ENCODE measurements around the gene FIGNL1. TPM values are rescaled to one million over a fixed set of nuclear protein-coding genes. Genes with fewer than 3 reads are reported as not detected.

Gene FIGNL1
- total and polyA plus RNA-seq, 2 experiments from 2014 or later = 3.3 to 7.9 TPM

DNA sequence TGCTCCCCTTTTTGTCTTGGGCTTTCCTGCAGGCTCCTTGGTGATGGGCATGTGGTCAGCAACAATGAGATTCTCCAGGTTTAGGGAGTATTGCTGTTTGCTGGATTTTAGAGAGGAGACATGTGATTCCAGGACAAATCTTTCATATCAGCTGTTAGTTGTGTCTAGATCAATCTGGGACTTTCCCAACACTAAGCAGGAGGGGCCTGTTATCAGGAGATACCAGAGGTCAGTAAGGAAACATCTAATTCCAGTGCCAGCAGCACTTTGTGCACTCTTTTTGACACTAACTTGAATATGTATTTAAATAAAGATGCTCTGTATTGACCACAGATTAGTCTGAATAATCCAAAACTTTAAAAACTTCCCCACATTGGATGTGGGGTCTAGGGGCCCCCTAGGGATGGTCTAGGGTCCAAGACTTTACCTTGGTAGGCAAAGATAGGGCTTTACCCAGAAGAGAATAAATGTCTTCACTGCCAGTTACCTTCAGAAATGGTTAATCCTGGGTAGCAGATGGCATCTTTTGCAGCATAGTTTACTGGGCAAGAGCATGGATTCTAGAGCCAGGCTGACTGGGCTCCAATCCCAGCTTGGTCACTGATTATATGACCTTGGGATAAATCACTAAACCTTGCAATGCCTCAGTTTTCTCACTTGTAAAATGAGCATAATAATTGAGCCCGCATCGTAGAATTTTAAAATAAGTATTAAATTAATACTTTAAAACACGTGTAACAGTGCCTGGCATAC lies 6.4 kb upstream of the FIGNL1 start:
- Histone ChIP-seq H3K4me1 (ENCODE audit: low read depth) (no peaks in the 10 kb centered on the region), H3K4me3 (no peak overlapping the region), H3K27ac (no peak overlapping the region), H3K9me3 (ENCODE audit: low read depth) (no peaks in the 10 kb centered on the region), H3K36me3 (no peaks in the 10 kb centered on the region), H3K27me3 (peaks cover 7% of the 10 kb centered on the region)
- TF ChIP-seq, protein P1, sequence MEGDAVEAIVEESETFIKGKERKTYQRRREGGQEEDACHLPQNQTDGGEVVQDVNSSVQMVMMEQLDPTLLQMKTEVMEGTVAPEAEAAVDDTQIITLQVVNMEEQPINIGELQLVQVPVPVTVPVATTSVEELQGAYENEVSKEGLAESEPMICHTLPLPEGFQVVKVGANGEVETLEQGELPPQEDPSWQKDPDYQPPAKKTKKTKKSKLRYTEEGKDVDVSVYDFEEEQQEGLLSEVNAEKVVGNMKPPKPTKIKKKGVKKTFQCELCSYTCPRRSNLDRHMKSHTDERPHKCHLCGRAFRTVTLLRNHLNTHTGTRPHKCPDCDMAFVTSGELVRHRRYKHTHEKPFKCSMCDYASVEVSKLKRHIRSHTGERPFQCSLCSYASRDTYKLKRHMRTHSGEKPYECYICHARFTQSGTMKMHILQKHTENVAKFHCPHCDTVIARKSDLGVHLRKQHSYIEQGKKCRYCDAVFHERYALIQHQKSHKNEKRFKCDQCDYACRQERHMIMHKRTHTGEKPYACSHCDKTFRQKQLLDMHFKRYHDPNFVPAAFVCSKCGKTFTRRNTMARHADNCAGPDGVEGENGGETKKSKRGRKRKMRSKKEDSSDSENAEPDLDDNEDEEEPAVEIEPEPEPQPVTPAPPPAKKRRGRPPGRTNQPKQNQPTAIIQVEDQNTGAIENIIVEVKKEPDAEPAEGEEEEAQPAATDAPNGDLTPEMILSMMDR (IDR thresholded peaks at IDR 0.05; ENCODE audit: low read depth, low read length) = no peak
- no peak for DNase-seq (ENCODE audit: low read depth in 1 of 2, low spot score in 1 of 2)

DNA sequence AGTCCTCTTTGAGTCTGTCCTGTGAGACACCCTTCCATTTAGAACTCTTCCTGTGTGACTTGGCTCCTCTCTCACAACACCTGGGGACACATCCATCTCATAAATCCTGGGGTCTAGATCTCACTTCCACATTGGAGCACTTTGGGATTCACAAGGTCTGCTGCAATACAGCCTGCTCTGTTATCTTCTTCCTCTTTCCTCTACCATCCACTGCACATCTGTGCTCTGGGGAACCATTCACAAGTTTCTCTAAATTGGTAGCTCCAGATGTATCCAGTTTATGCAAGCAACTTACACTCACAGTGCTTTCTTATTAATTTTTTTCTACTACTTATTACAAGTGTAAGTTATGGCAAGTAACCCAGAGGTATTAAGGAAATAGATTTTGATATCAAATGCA lies 5.5 kb upstream of the FIGNL1 start:
- Histone ChIP-seq H3K27me3 (peaks cover 7% of the 10 kb centered on the region), H3K4me3 (no peak overlapping the region), H3K27ac (no peak overlapping the region), H3K36me3 (no peaks in the 10 kb centered on the region), H3K9me3 (ENCODE audit: low read depth) (no peaks in the 10 kb centered on the region), H3K4me1 (ENCODE audit: low read depth) (no peaks in the 10 kb centered on the region)
- no peak for DNase-seq (ENCODE audit: low read depth in 1 of 2, low spot score in 1 of 2)
- TF ChIP-seq, protein P1 (IDR thresholded peaks at IDR 0.05; ENCODE audit: low read depth, low read length) = no peak

DNA sequence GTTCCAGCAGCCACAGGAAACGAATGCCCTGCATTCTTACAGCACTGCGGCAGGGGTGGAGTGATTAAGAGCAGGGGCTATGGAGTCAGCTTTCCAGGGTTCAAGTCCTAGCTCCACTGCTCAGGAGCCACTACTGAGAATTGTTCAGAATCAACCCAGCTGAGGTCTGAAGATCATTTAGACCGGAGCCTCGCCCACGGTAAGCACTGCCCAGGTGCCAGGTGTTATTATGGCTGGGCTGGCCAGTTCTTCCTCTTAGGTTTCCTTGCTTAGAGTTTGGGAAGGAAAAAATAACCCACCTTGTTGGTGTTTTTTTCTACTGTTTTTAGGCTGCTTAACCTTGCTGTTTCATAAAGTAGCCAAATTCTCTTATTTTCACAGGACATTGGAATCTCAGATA lies 4.8 kb upstream of the FIGNL1 start:
- Histone ChIP-seq H3K27ac (no peak overlapping the region), H3K9me3 (ENCODE audit: low read depth) (no peaks in the 10 kb centered on the region), H3K36me3 (no peaks in the 10 kb centered on the region), H3K4me1 (ENCODE audit: low read depth) (no peaks in the 10 kb centered on the region), H3K27me3 (peaks cover 7% of the 10 kb centered on the region), H3K4me3 (no peak overlapping the region)
- DNase-seq (ENCODE audit: low read depth in 1 of 2, low spot score in 1 of 2) = no peak
- TF ChIP-seq, protein P1 (IDR thresholded peaks at IDR 0.05; ENCODE audit: low read depth, low read length) = no peak

DNA sequence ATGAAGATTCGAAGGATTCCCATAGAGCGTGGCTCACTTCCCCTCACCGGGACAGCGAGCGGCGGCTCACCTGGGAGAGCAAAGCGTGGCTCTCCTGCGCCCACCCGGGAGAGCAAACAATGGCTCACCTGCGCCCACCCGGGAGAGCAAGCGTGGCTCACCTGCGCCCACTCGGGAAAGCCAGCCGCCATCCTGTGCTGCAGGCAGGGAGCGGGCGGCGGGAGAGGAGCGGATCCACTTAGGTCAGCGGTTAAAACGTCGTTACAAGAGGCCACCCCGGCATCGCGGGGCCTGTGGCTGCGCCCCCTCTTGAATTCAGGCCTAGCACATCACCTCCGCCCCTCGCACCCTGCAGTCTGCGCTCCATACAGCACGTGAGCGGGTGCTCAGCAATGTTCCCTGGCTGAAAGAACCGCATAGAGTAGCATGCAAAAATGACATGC lies 461 bp upstream of the FIGNL1 start:
- Histone ChIP-seq H3K27ac (no peak overlapping the region), H3K36me3 (no peaks in the 10 kb centered on the region), H3K27me3 (peaks cover 7% of the 10 kb centered on the region), H3K4me1 (ENCODE audit: low read depth) (no peaks in the 10 kb centered on the region), H3K4me3 (peak overlapping the region; percentile 58), H3K9me3 (ENCODE audit: low read depth) (no peaks in the 10 kb centered on the region)
- DNase-seq (ENCODE audit: low read depth in 1 of 2, low spot score in 1 of 2) = peak in 1 of 2 donors; percentile 10
- TF ChIP-seq, protein P1 (IDR thresholded peaks at IDR 0.05; ENCODE audit: low read depth, low read length) = no peak

DNA sequence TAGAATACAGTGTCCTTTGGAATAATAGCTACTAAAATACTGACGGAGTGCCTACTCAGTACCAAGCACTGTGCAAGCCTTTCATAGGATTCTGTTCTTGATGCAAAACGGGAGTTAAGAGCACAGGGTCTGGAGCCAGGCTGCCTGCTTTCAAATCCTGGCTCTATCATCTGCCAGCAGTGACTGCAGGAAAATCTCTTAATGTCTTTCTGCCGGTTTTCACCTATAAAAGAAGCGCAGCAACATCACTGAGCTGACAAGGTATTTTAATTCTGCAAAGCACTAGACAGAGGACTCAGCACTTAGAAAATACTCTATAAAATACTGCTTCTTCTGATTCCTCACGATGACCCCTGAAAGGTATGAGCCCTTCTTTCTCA lies 659 bp downstream of the FIGNL1 start:
- Histone ChIP-seq H3K9me3 (ENCODE audit: low read depth) (no peaks in the 10 kb centered on the region), H3K4me3 (peak overlapping the region; percentile 58), H3K27ac (no peak overlapping the region), H3K4me1 (ENCODE audit: low read depth) (no peaks in the 10 kb centered on the region), H3K36me3 (no peaks in the 10 kb centered on the region), H3K27me3 (peaks cover 7% of the 10 kb centered on the region)
- no peak for DNase-seq (ENCODE audit: low read depth in 1 of 2, low spot score in 1 of 2)
- TF ChIP-seq, protein P1 (IDR thresholded peaks at IDR 0.05; ENCODE audit: low read depth, low read length) = no peak
